Breast epithelium (tissue), 3 donors: Measurements from ENCODE around the gene PPM1M.

Experiments used
- CTCF ChIP-seq, 3 donors: fragments of 450-650 bp; IDR thresholded peaks; one replicate each; pipeline ENCODE4 v1.5.1; 2016 to 2017; ENCODE audit warnings: antibody characterized with exemption in 3 of 3, mild to moderate bottlenecking in 3 of 3, moderate library complexity in 3 of 3
- POLR2A ChIP-seq: fragments of 450-650 bp; IDR thresholded peaks from one replicate; pipeline ENCODE4 v1.6.1; 2016; ENCODE audit warnings: antibody characterized with exemption, mild to moderate bottlenecking, moderate library complexity

- TF ChIP-seq POLR2A: no peak
- TF ChIP-seq CTCF (IDR thresholded peaks at IDR 0.05): no peak
Observed at GRCh38 chr3:52283306-52283705, 37.7 kb downstream of the PPM1M start.
